HG03159 (cell line): ENCODE data around the gene SF3A1.

Experiments used
- ATAC-seq: cut with Tn5 transposase; IDR thresholded peaks from one replicate; pipeline ENCODE4 v1.9.1; 2021; ENCODE audit warnings: mild to moderate bottlenecking, moderate library complexity; ENCODE audit not compliant: unreplicated experiment

SF3A1 gene

GRCh38 chr22:30305906-30306626 is 50.6 kb downstream of the SF3A1 start:
- no peak for ATAC-seq

- no peak for ATAC-seq
These were observed 51.2 kb downstream of the SF3A1 start for GRCh38 chr22:30305519-30305905.

- no peak for ATAC-seq
These were observed 52.0 kb downstream of the SF3A1 start for GRCh38 chr22:30304495-30305244.

GRCh38 chr22:30302810-30303138 is 53.9 kb downstream of the SF3A1 start:
- ATAC-seq: no peak

GRCh38 chr22:30301995-30302809 is 54.5 kb downstream of the SF3A1 start:
- no peak for ATAC-seq

- no peak for ATAC-seq
These were observed 57.4 kb downstream of the SF3A1 start for GRCh38 chr22:30299322-30299721.

GRCh38 chr22:30297991-30298701 is 58.5 kb downstream of the SF3A1 start:
- no peak for ATAC-seq

GRCh38 chr22:30297276-30297990 is 59.3 kb downstream of the SF3A1 start:
- ATAC-seq: no peak

GRCh38 chr22:30296833-30297232 is 59.9 kb downstream of the SF3A1 start:
- no peak for ATAC-seq

- ATAC-seq: no peak
These were observed 60.4 kb downstream of the SF3A1 start for GRCh38 chr22:30296324-30296723.

- ATAC-seq: no peak
These were observed 61.1 kb downstream of the SF3A1 start for GRCh38 chr22:30295576-30295975.

- no peak for ATAC-seq
These were observed 61.9 kb downstream of the SF3A1 start for GRCh38 chr22:30294830-30295229.

- no peak for ATAC-seq
These were observed 62.6 kb downstream of the SF3A1 start for GRCh38 chr22:30294066-30294465.

- ATAC-seq: no peak
These were observed 63.7 kb downstream of the SF3A1 start for GRCh38 chr22:30293026-30293425.

- ATAC-seq: no peak
These were observed 64.4 kb downstream of the SF3A1 start for GRCh38 chr22:30292069-30292970.

GRCh38 chr22:30291058-30291892 is 65.4 kb downstream of the SF3A1 start:
- ATAC-seq: no peak

- ATAC-seq: no peak
These were observed 66.2 kb downstream of the SF3A1 start for GRCh38 chr22:30290342-30291057.

GRCh38 chr22:30289980-30290313 is 66.7 kb downstream of the SF3A1 start:
- peak; percentile 14 for ATAC-seq
